K562 (cell line): ENCODE measurements around the gene CCDC68. TPM values are rescaled to one million over a fixed set of nuclear protein-coding genes. Genes with fewer than 3 reads are reported as not detected.

Source experiments
- ATAC-seq: fragments of 200-7000 bp; cut with Tn5 transposase; 3 replicates; pipeline ENCODE4 v1.9.1; 2020; ENCODE audit warnings: moderate library complexity
- BruUV-seq: library from RNA; stranded (reverse); fragments of 400-500 nt; replicated peaks from 2 replicates; lab custom pipeline; 2021; lab: Mats Ljungman, UMichigan
- CTCF ChIA-PET: fragments of 300-600 bp; formaldehyde crosslinking; extraction: SDS; loops from one replicate; lab custom pipeline; 2021; ENCODE audit warnings: low intra/inter-chr PET ratio; lab: Yijun Ruan, JAX
- POLR2A ChIA-PET: fragments of 300-600, 350-650 bp; sonication (Branson Sonifier 250); formaldehyde crosslinking; extraction: SDS; loops from one replicate; lab custom pipeline; 2021; ENCODE audit warnings: antibody characterized with exemption, inconsistent platforms; lab: Yijun Ruan, JAX
- DNase-seq, 4 experiments: peaks; one replicate each; pipeline versions ENCODE4 v3.0.0 to v3.0.0-alpha.2; 2011 to 2018; ENCODE audit warnings: low spot score in 3 of 4, mixed read lengths in 3 of 4; ENCODE audit errors: extremely low read depth in 1 of 4
- FAIRE-seq: peaks from 2 replicates; lab custom pipeline; 2011; peaks lifted over from hg19 to GRCh38; lab: Jason Lieb, UNC
- H2AFZ ChIP-seq: 2 replicates; pipeline ENCODE4 v1.6.0; 2011; ENCODE audit warnings: low read depth, low read length, control low read depth, inconsistent platforms
- H3K27ac ChIP-seq: fragments of 200-600 bp; 3 replicates; pipeline ENCODE4 v1.8.0; 2011; ENCODE audit warnings: low read depth, mild to moderate bottlenecking, control low read depth, inconsistent platforms, low read length, moderate library complexity, mixed read lengths; ENCODE audit errors: extremely low read depth
- H3K27me3 ChIP-seq, 2 experiments: fragments of 300-600 bp in 1 of 2; 2 replicates in 1 of 2; 3 replicates in 1 of 2; pipeline versions ENCODE4 v1.6.0 to v1.8.0; 2011; ENCODE audit warnings: inconsistent platforms in 2 of 2, low read length in 2 of 2, mild to moderate bottlenecking in 1 of 2, mixed read lengths in 1 of 2, moderate library complexity in 1 of 2; ENCODE audit not compliant: control insufficient read depth in 2 of 2, insufficient read depth in 2 of 2
- H3K36me3 ChIP-seq: fragments of 300-600 bp; 3 replicates; pipeline ENCODE4 v1.8.0; 2011; ENCODE audit warnings: mild to moderate bottlenecking, low read length, inconsistent platforms; ENCODE audit not compliant: control insufficient read depth, insufficient read depth
- H3K4me1 ChIP-seq, 2 experiments: fragments of 200-600 bp in 1 of 2; replicated peaks in 1 of 2; 2 replicates in 1 of 2; 3 replicates in 1 of 2; pipeline versions ENCODE4 v1.5.1 to v1.8.0; 2011; ENCODE audit warnings: inconsistent platforms in 2 of 2, low read length in 2 of 2, mild to moderate bottlenecking in 1 of 2, mixed read lengths in 1 of 2, moderate library complexity in 1 of 2; ENCODE audit not compliant: control insufficient read depth in 2 of 2, insufficient read depth in 2 of 2
- H3K4me2 ChIP-seq: 2 replicates; pipeline ENCODE4 v1.6.1; 2011; ENCODE audit warnings: low read length, control low read depth, inconsistent platforms, mixed read lengths; ENCODE audit not compliant: insufficient read depth
- H3K4me3 ChIP-seq: fragments of 200-600 bp; sonication (generic), shearing (Covaris generic); 2 replicates; pipeline ENCODE4 v1.5.1; 2016; ENCODE audit warnings: control low read depth, inconsistent platforms
- H3K79me2 ChIP-seq: fragments of 200-600 bp; 3 replicates; pipeline ENCODE4 v1.8.0; 2011; ENCODE audit warnings: low read length, inconsistent platforms; ENCODE audit not compliant: control insufficient read depth, insufficient read depth
- H3K9ac ChIP-seq, 2 experiments: 2 replicates each; pipeline versions ENCODE4 v1.6.0 to v1.6.1; 2011; ENCODE audit warnings: low read depth in 2 of 2, low read length in 2 of 2, control low read depth in 1 of 2, inconsistent platforms in 1 of 2, mild to moderate bottlenecking in 1 of 2, mixed read lengths in 1 of 2; ENCODE audit not compliant: insufficient read depth in 1 of 2
- H3K9me1 ChIP-seq: one replicate; pipeline ENCODE4 v1.6.0; 2011; ENCODE audit warnings: inconsistent platforms, mild to moderate bottlenecking, low read length, moderate library complexity; ENCODE audit not compliant: control insufficient read depth, insufficient read depth
- H3K9me3 ChIP-seq: replicated peaks from 2 replicates; pipeline ENCODE4 v1.5.1; 2011; ENCODE audit warnings: low read depth, low read length, inconsistent platforms; ENCODE audit not compliant: control insufficient read depth, insufficient read depth
- H4K20me1 ChIP-seq: replicated peaks from 2 replicates; pipeline ENCODE4 v1.6.1; 2011; ENCODE audit warnings: low read length, inconsistent platforms, mixed read lengths; ENCODE audit not compliant: control insufficient read depth, insufficient read depth
- ADNP ChIP-seq: fragments of 200-800 bp; sonication (Bioruptor generic); IDR thresholded peaks from 2 replicates; pipeline ENCODE4 v1.6.1; 2016; ENCODE audit warnings: missing genetic modification characterization, missing compliant biosample characterization
- BRF2 ChIP-seq: IDR thresholded peaks from 3 replicates; pipeline ENCODE4 v1.6.1; 2011; ENCODE audit warnings: borderline replicate concordance, mild to moderate bottlenecking; ENCODE audit not compliant: insufficient read length, insufficient read depth
- CBFB ChIP-seq: sonication (generic); formaldehyde crosslinking; IDR thresholded peaks from 2 replicates; pipeline ENCODE4 v1.4.0; 2020; ENCODE audit warnings: mild to moderate bottlenecking, missing genetic modification reagents
- CTBP1 ChIP-seq: fragments of 450-650 bp; IDR thresholded peaks from 2 replicates; pipeline ENCODE4 v1.6.1; 2016; ENCODE audit warnings: borderline replicate concordance
- GATAD2A ChIP-seq: fragments of 450-650 bp; IDR thresholded peaks from 2 replicates; pipeline ENCODE4 v1.6.1; 2017
- KLF16 ChIP-seq: IDR thresholded peaks from 2 replicates; pipeline ENCODE4 v1.6.1; 2016; ENCODE audit warnings: antibody characterized with exemption
- MLX ChIP-seq, 2 experiments: fragments of 450-650 bp in 1 of 2; sonication (generic) in 1 of 2; formaldehyde crosslinking; conservative IDR thresholded peaks; 2 replicates each; pipeline versions ENCODE4 v1.4.0 to v1.8.1; 2020 to 2022; ENCODE audit warnings: mild to moderate bottlenecking in 1 of 2, missing genetic modification reagents in 1 of 2
- NCOA2 ChIP-seq, 2 experiments: fragments of 450-650 bp; IDR thresholded peaks; 2 replicates each; pipeline ENCODE4 v1.6.1; 2018; ENCODE audit warnings: mild to moderate bottlenecking in 2 of 2, moderate library complexity in 1 of 2; ENCODE audit not compliant: partially characterized antibody in 2 of 2
- NUFIP1 ChIP-seq: fragments of 450-650 bp; IDR thresholded peaks from 2 replicates; pipeline ENCODE4 v1.6.1; 2018; ENCODE audit not compliant: partially characterized antibody
- POLR2G ChIP-seq: fragments of 200-400 bp; formaldehyde crosslinking; IDR thresholded peaks from 2 replicates; pipeline ENCODE4 v1.6.1; 2017; ENCODE audit warnings: low read depth, mild to moderate bottlenecking, antibody characterized with exemption, low read length, moderate library complexity
- POLR2H ChIP-seq: IDR thresholded peaks from 2 replicates; pipeline ENCODE4 v1.6.1; 2016; ENCODE audit warnings: missing genetic modification characterization, low read depth, mild to moderate bottlenecking, control low read depth, missing compliant biosample characterization, moderate library complexity
- PTRF ChIP-seq: fragments of 450-650 bp; IDR thresholded peaks from 2 replicates; pipeline ENCODE4 v1.6.1; 2016; ENCODE audit warnings: mild to moderate bottlenecking, missing genetic modification characterization, missing compliant biosample characterization
- RBFOX2 ChIP-seq: fragments of 200-400 bp; formaldehyde crosslinking; IDR thresholded peaks from 2 replicates; pipeline ENCODE4 v1.6.1; 2017; ENCODE audit warnings: low read depth, mild to moderate bottlenecking, low read length, moderate library complexity
- SMAD2 ChIP-seq: fragments of 150-350 bp; IDR thresholded peaks from 2 replicates; pipeline ENCODE4 v1.6.1; 2014; ENCODE audit warnings: low read depth, mild to moderate bottlenecking, low read length
- ZNF354B ChIP-seq: fragments of 250-450 bp; sonication (Bioruptor Pico); IDR thresholded peaks from 2 replicates; pipeline ENCODE4 v1.4.0; 2020
- ZNF398 ChIP-seq: fragments of 250-450 bp; sonication (Bioruptor Pico); IDR thresholded peaks from 2 replicates; pipeline ENCODE4 v1.8.0; 2021; ENCODE audit warnings: moderate library complexity, mild to moderate bottlenecking, inconsistent platforms
- ZNF445 ChIP-seq: fragments of 250-450 bp; sonication (Bioruptor Pico); IDR thresholded peaks from 2 replicates; pipeline ENCODE4 v1.4.0; 2020; ENCODE audit warnings: low read depth, mild to moderate bottlenecking, moderate library complexity
- WGBS: fragments of 100-300 bp; shearing (Covaris generic); methylation state at CpG from one replicate; pipeline ENCODE4 v1.1.6; 2016; ENCODE audit warnings: low coverage, mixed read lengths; ENCODE audit not compliant: insufficient coverage; ENCODE audit errors: missing lambda C conversion rate; 5-methylcytosine and 5-hydroxymethylcytosine counted together
- in situ Hi-C: fragments of 300-500 bp; cut with MboI; formaldehyde crosslinking; loops from 4 replicates; pipeline ENCODE4 v1.15.0; 2018; ENCODE audit warnings: inconsistent platforms, mixed read lengths
- intact Hi-C: fragments of 100-400 bp; cut with micrococcal nuclease; formaldehyde crosslinking; loops from 2 replicates; pipeline ENCODE4 v1.14.2; 2022
- polyA plus RNA-seq, 8 experiments: library from polyadenylated mRNA; depleted of rRNA in 4 of 8; stranded (reverse) in 5 of 8; unstranded in 3 of 8; fragments of >200 nt; fragmentation: Nextera tagmentation in 2 of 8; fragmentation: Illumina TruSeq in 1 of 8; extraction: Ambion mirVana in 2 of 8; extraction: Trizol in 1 of 8; gene quantifications; 2 replicates each; pipeline versions ENCODE4 v1.2.1 to v1.2.3, GENCODE V29; 2011 to 2014; ENCODE audit warnings: inconsistent platforms in 1 of 8, missing spikeins in 1 of 8
- total RNA-seq, 7 experiments: library from RNA; depleted of rRNA in 6 of 7; stranded (reverse); fragments of >200 nt in 6 of 7; fragmentation: Illumina TruSeq in 2 of 7; extraction: Trizol in 2 of 7; gene quantifications; 2 replicates each; pipeline versions ENCODE4 v1.2.1 to v1.2.3, GENCODE V29; 2011 to 2021; ENCODE audit warnings: low replicate concordance in 1 of 7

Gene CCDC68
- total and polyA plus RNA-seq, 9 of the 15 experiments (the other 6 are each of a cell fraction or from before 2014, with no cell fraction given), result 0.28 to 4.5 (median 1.4) TPM

- no peak for TF ChIP-seq MLX (CRISPR knock-in tag; conservative IDR thresholded peaks at IDR 0.05)
Measured at GRCh38 chr18:54914816-54915215, 44.4 kb downstream of the CCDC68 start (continued).

- no peak overlapping the region for H3K27ac ChIP-seq
- no peaks in the 10 kb centered on the region for H3K9me1 ChIP-seq
- H3K27me3 ChIP-seq, result no peaks in the 10 kb centered on the region
- ATAC-seq (no peak), FAIRE-seq (no peak), DNase-seq (no peak)
- H3K9ac ChIP-seq, result no peak overlapping the region
- no peaks in the 10 kb centered on the region for H3K9me3 ChIP-seq
- H3K79me2 ChIP-seq, result no peaks in the 10 kb centered on the region
- no TSS peak for BruUV-seq
- intact Hi-C loops, result no loop called here
- H3K4me1 ChIP-seq, result no peaks in the 10 kb centered on the region
- no peak overlapping the region for H2AFZ ChIP-seq
- WGBS, result 9% methylated on average over 2 of the region's 2 CpGs
- TF ChIP-seq KLF16, result no peak
- no peak for TF ChIP-seq CTBP1
- no peak for TF ChIP-seq SMAD2
- TF ChIP-seq ADNP, result no peak
- TF ChIP-seq ZNF398 (CRISPR knock-in tag), result no peak
- no peak for TF ChIP-seq CBFB (CRISPR knock-in tag)
- no peak for TF ChIP-seq BRF2
- no peak for TF ChIP-seq NUFIP1
- TF ChIP-seq RBFOX2, result no peak
- TF ChIP-seq ZNF354B, result no peak
- no peak for TF ChIP-seq NCOA2 (IDR thresholded peaks at IDR 0.05; ENCODE audit: partially characterized antibody in 2 of 2)
- no peak for TF ChIP-seq PTRF (tag)
- no peak for TF ChIP-seq POLR2G
- no peak for TF ChIP-seq GATAD2A
- no peak for TF ChIP-seq ZNF445
- no peak for TF ChIP-seq POLR2H
- TF ChIP-seq, all 486 proteins: peak for 0
- ChIA-PET CTCF (no interaction called here), POLR2A (no interaction called here)
- no peak overlapping the region for H3K4me2 ChIP-seq
- no peak overlapping the region for H3K4me3 ChIP-seq
- no peaks in the 10 kb centered on the region for H3K36me3 ChIP-seq
- no peaks in the 10 kb centered on the region for H4K20me1 ChIP-seq
- in situ Hi-C loops, result no loop called here
Measured at GRCh38 chr18:54911551-54911950, 47.7 kb downstream of the CCDC68 start.
